Activated CD4-positive, alpha-beta T cell treated with anti-CD3 and anti-CD28 coated beads, Interleukin-10, Interleukin-2, amounts not matched to agents 100 ng/mL and 50 ng/mL, durations not matched to agents 16 hours and 8 hours (primary cell): Measurements from ENCODE around the gene P3H2.
"Not testable (repeated sequence)": the region's sequence is repeated elsewhere in the genome, so short reads cannot be mapped to it uniquely, and the experiment has no call there.

Experiments used
- DNase-seq: peaks from one replicate; pipeline ENCODE4 v3.0.0-alpha.2; 2020

The P3H2 gene

GRCh38 chr3:190120269-190121060, at the start of gene P3H2:
TSS of gene P3H2 (minus strand) at chr3:190120897. CDS start at chr3:190120731, 166 bp downstream.
- peak; percentile 57 for DNase-seq

DNA sequence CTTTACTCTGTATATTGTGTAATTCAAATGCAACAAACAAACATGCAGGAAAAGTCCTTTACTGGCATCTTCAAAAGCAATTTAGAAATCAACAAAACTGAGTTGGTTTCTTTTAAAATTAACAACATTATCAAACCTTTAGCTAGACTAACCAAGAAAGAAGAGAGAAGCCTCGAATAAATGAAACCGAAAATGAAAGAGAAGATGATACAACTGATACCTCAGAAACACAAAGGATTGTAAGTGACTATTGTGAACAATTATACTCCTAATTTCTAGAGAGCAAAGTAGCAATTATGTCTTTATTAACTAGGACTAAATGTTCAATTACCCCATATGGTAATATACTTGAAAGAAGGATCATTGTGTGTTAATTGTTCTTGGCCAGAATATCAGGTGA, 49.2 kb upstream of the P3H2 start:
- DNase-seq = no peak

- DNase-seq = no peak
Measured at GRCh38 chr3:190169243-190169642, 48.5 kb upstream of the P3H2 start.

DNA sequence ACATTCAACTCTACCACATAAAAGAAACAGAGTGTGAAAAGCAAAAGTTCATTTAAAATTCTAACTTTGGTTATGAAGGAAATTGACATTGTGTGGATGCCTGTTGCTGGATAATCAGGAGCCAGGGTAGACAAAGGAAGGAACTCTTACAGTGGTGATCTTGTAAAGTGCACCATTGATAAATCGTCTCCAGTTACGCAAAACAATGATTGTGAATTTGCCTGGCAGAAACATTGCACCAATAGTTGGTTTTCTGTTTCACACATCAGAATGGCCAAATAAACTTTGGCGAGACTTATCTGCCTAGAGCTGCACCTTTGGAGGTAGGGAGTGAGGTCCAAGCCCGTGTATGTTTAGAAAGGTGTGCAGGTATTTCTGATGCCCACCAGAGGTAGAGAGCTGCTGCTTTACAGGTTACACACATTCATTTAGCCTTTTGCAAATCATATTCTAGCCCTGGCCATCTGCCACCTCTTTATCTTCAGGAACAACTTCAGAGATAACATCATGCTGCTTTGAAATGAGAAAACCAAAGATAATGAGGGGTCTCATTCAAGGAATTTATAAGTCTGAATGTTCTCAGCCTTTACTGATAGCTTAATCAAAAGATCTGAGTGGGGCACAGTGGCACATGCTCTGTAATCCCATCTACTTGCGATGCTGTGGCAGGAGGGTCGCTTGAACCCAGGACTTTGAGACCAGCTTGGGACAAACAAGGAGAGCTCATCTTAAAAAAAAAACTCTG, 47.4 kb upstream of the P3H2 start:
- no peak for DNase-seq

- no peak for DNase-seq
Measured at GRCh38 chr3:190166948-190167347, 46.3 kb upstream of the P3H2 start.

- DNase-seq = no peak
Measured at GRCh38 chr3:190165253-190165652, 44.6 kb upstream of the P3H2 start.

GRCh38 chr3:190162013-190162412, 41.3 kb upstream of the P3H2 start:
- DNase-seq = not testable (repeated sequence)

GRCh38 chr3:190159902-190160435, 39.3 kb upstream of the P3H2 start:
- DNase-seq = no peak

DNA sequence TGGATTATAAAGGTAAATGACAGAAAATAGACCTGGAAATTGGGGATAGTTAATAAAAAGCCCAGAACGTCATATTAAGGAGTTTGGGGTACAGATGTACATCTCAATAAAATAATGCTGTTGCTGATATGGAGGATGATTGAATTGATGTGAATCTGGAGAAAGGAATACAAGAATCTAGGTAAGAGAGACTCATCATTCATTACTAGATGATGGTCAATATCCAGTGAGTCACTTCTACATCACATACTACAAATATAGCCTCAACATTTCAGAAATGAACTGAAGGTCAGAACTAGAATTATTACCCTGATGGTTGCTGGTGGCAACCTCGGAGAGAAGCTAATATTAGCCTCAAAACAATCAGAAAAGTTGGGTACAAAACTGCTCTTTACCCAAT, 37.6 kb upstream of the P3H2 start:
- DNase-seq = no peak

GRCh38 chr3:190155752-190156151, 35.1 kb upstream of the P3H2 start:
- DNase-seq = no peak

DNA sequence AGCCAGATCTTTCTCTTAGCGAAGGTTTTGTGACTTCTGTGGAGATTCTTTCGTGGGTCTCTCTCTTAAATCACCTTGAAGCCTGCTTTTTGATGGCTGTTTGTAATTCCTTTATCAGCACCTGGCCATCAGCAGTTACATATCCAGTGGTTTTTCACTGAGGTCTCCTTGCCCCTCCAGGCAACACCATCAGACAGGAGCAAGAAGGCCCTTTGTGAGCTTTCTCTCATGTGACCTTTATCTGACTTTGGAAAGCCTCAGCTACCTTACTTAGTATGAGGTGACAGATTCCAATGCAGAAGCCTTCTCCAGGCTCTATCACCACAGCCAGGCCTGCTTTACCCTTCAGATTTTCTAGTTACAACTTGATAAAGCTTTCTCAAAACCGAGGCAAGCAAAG, 30.0 kb upstream of the P3H2 start:
- no peak for DNase-seq

DNA sequence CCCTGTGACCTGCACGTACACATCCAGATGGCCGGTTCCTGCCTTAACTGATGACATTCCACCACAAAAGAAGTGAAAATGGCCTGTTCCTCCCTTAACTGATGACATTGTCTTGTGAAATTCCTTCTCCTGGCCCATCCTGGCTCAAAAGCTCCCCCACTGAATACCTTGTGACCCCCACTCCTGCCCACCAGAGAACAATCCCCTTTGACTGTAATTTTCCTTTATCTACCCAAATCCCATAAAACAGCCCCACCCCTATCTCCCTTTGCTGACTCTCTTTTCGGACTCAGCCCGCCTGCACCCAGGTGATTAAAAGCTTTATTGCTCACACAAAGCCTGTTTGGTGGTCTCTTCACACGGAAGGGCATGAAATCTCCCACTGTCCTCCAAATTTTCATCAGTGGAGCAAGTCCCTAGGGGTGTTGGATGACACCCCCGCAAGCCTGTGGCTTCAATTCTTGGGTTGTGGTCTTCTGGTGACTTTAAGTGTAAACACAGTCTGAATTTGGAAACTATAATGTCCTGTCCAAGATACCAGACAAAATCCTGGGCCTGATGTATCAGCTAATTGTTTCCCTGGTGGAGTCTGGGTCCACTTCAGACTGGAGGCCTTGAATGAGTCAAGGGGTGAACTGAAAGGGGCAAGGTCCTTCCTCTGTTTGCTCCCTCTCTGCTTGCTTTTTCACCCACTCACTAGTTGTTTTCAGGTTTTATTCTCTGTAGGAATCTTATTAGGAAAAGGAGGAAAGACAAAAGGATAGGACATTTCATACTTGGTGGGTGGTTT, 29.3 kb upstream of the P3H2 start:
- DNase-seq = not testable (repeated sequence)

DNA sequence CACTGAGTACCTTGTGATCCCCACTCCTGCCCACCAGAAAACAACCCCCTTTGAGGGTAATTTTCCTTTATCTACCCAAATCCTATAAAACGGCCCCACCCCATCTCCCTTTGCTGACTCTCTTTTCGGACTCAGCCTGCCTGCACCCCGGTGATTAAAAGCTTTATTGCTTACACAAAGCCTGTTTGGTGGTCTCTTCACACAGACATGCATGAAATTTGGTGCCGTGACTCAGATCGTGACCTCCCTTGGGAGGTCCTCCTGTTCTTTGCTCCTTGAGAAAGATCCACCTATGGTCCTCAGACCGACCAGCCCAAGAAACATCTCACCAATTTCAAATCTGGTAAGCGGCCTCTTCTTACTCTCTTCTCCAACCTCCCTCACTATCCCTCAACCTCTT, 24.1 kb upstream of the P3H2 start:
- not testable (repeated sequence) for DNase-seq

GRCh38 chr3:190142041-190142440, 21.3 kb upstream of the P3H2 start:
- no peak for DNase-seq

- DNase-seq = no peak
Measured at GRCh38 chr3:190139365-190139764, 18.7 kb upstream of the P3H2 start.

GRCh38 chr3:190132371-190132770, 11.7 kb upstream of the P3H2 start:
- DNase-seq = no peak

- DNase-seq = no peak
Measured at GRCh38 chr3:190131329-190131728, 10.6 kb upstream of the P3H2 start.

GRCh38 chr3:190130696-190131095, 10.0 kb upstream of the P3H2 start:
- DNase-seq = no peak

DNA sequence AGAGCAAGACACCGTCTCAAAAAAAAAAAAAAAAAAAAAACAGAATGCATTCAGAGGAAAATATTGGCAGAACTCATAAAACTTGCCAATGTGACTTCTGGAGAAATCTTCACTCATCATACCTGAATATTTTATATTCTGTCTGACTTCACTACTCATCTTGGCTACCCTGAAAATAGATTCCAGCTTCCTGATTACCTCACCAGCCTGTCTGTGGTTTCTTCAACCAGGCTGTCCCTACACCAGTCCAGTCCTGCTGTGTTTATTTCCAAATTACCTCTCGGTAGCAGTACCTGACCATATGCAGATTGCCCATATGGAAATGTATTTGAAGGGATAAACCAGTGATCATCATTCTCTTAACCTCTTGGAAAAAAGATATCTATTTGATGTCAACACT, 9.3 kb upstream of the P3H2 start:
- no peak for DNase-seq

DNA sequence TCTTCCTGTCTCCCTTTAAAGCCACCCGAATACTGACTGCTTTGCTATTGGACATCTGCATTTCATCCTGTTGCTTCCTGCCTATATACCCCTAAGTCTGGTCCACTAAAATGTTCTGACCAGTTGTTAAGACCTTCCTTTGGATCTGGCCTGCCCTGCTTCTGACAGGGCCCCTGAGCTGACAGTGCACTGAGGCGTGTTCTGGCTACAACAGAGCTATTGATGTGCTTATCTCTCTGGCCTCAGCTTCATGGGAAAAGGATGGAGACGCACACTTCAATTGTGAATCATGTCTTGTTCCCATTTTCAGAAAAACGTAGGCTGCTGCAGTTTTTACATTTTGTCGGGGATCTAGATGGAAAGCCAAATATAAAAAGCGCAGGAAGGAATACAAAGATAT, 7.1 kb upstream of the P3H2 start:
- no peak for DNase-seq

GRCh38 chr3:190127195-190127594, 6.5 kb upstream of the P3H2 start:
- DNase-seq = no peak

GRCh38 chr3:190125436-190126068, 4.9 kb upstream of the P3H2 start:
- DNase-seq = no peak

- DNase-seq = no peak
Measured at GRCh38 chr3:190124067-190124466, 3.4 kb upstream of the P3H2 start.
